ENCODE data around the gene CTIF. TPM values are rescaled to one million over a fixed set of nuclear protein-coding genes. Genes with fewer than 3 reads are reported as not detected.

The CTIF gene
- total and polyA plus RNA-seq, 4 donors = 10.6 to 26.7 (median 12.3) TPM

DNA sequence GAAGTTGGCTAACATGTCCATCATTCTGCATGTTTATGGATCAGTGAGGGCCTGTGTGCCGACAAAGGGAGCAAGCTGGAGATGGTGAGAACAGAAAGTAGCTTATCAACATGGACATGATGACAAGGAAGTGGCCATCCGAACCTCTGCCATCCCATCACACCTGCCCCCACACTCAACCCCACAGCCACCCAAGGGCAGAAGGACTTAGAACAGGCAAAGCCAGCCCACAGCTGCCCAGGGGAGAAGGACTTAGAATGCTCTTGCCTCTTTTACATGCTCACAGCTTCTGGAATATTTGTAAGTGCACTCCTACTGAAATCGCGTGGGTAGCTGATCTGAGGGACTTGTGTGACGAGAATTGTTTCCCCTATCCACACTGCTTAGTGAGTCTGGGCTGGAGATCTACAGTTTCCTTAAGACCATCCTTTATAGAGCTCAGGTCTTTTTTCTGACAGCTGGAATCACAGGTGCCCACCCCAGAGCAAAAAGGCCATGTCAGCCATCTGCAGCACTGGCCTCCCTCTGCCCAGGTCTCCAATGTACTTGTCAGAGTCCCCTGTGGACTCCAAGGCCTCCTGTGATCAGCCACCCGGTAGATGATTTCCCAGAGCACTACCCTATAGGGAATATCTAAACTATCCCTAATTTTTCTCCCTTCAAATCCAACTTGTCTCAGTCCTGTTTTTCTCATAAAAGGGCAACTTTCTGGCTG lies 257.8 kb downstream of the CTIF start:
- Histone ChIP-seq H3K4me1 (ENCODE audit: control insufficient read depth in 4 of 4, insufficient read depth in 4 of 4, low read length in 3 of 4) (peaks cover 1 to 11% (median 7%) of the 10 kb centered on the region in 4 donors), H3K4me3 (ENCODE audit: low read depth in 1 of 3, low read length in 3 of 3) (no peak overlapping the region), H3K36me3 (ENCODE audit: control insufficient read depth in 4 of 4, insufficient read depth in 3 of 4, low read depth in 1 of 4, low read length in 3 of 4) (peaks cover 0 to 8% (median 4%) of the 10 kb centered on the region in 4 donors), H3K9me3 (ENCODE audit: control insufficient read depth in 4 of 4, low read length in 3 of 4) (no peaks in the 10 kb centered on the region), H3K27me3 (ENCODE audit: control insufficient read depth in 4 of 4, insufficient read depth in 4 of 4, low read length in 3 of 4) (no peaks in the 10 kb centered on the region), H3K9ac (ENCODE audit: low read depth in 1 of 2, low read length in 2 of 2) (no peak overlapping the region), H3K27ac (ENCODE audit: low read depth in 1 of 2, low read length in 2 of 2) (no peak overlapping the region)
- TF ChIP-seq GABPA (IDR thresholded peaks at IDR 0.05 in 1 of 2, conservative IDR thresholded peaks at IDR 0.05 in 1 of 2) (no peak), HNF4G (IDR thresholded peaks at IDR 0.05) (no peak), RXRA (IDR thresholded peaks at IDR 0.05) (no peak), NR2F2 (IDR thresholded peaks at IDR 0.05) (no peak), FOXA1 (IDR thresholded peaks at IDR 0.05) (no peak), YY1 (IDR thresholded peaks at IDR 0.05) (no peak), HNF4A (conservative IDR thresholded peaks at IDR 0.05) (no peak)
- TF ChIP-seq, protein P1, sequence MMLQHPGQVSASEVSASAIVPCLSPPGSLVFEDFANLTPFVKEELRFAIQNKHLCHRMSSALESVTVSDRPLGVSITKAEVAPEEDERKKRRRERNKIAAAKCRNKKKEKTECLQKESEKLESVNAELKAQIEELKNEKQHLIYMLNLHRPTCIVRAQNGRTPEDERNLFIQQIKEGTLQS (IDR thresholded peaks at IDR 0.05) = no peak
- TF ChIP-seq, protein P2, sequence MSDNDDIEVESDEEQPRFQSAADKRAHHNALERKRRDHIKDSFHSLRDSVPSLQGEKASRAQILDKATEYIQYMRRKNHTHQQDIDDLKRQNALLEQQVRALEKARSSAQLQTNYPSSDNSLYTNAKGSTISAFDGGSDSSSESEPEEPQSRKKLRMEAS (IDR thresholded peaks at IDR 0.05) = no peak
- TF ChIP-seq, protein P3, sequence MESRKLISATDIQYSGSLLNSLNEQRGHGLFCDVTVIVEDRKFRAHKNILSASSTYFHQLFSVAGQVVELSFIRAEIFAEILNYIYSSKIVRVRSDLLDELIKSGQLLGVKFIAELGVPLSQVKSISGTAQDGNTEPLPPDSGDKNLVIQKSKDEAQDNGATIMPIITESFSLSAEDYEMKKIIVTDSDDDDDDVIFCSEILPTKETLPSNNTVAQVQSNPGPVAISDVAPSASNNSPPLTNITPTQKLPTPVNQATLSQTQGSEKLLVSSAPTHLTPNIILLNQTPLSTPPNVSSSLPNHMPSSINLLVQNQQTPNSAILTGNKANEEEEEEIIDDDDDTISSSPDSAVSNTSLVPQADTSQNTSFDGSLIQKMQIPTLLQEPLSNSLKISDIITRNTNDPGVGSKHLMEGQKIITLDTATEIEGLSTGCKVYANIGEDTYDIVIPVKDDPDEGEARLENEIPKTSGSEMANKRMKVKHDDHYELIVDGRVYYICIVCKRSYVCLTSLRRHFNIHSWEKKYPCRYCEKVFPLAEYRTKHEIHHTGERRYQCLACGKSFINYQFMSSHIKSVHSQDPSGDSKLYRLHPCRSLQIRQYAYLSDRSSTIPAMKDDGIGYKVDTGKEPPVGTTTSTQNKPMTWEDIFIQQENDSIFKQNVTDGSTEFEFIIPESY (IDR thresholded peaks at IDR 0.05) = no peak
- DNase-seq (ENCODE audit: low spot score) = no peak
- WGBS = 95% methylated on average over 6 of the region's 6 CpGs

DNA sequence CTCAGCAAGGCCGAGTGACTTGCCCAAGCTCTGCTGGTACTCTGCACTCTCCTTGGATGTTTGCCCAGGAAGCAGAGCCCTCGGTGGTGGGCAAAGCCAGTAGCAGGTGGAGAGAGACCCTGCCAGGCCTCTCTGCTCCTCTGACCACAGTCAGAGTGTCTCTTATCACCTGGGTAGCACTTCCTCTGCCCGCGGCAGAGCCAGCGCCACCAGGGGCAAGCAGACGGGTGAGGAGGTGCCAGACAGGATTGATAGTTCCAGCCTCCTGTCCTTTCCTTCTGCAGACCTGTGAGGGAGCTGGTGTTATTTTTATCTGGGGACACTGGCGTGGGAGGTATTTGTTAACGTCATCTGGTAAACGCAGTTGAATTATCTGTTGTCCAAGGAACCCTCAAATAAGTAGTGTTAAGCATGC lies 259.0 kb downstream of the CTIF start:
- DNase-seq (ENCODE audit: low spot score) = no peak
- no peak overlapping the region for H3K9ac ChIP-seq (ENCODE audit: low read depth in 1 of 2, low read length in 2 of 2)

More for the DNA sequence above, 259.0 kb downstream of the CTIF start:
- H3K4me3 ChIP-seq (ENCODE audit: low read depth in 1 of 3, low read length in 3 of 3) = no peak overlapping the region
- no peaks in the 10 kb centered on the region for H3K27me3 ChIP-seq (ENCODE audit: control insufficient read depth in 4 of 4, insufficient read depth in 4 of 4, low read length in 3 of 4)
- peaks cover 6 to 16% (median 12%) of the 10 kb centered on the region in 4 donors for H3K4me1 ChIP-seq (ENCODE audit: control insufficient read depth in 4 of 4, insufficient read depth in 4 of 4, low read length in 3 of 4)
- 82% methylated on average over 9 of the region's 9 CpGs for WGBS
- peaks cover 0 to 8% (median 4%) of the 10 kb centered on the region in 4 donors for H3K36me3 ChIP-seq (ENCODE audit: control insufficient read depth in 4 of 4, insufficient read depth in 3 of 4, low read depth in 1 of 4, low read length in 3 of 4)
- TF ChIP-seq, protein P4, sequence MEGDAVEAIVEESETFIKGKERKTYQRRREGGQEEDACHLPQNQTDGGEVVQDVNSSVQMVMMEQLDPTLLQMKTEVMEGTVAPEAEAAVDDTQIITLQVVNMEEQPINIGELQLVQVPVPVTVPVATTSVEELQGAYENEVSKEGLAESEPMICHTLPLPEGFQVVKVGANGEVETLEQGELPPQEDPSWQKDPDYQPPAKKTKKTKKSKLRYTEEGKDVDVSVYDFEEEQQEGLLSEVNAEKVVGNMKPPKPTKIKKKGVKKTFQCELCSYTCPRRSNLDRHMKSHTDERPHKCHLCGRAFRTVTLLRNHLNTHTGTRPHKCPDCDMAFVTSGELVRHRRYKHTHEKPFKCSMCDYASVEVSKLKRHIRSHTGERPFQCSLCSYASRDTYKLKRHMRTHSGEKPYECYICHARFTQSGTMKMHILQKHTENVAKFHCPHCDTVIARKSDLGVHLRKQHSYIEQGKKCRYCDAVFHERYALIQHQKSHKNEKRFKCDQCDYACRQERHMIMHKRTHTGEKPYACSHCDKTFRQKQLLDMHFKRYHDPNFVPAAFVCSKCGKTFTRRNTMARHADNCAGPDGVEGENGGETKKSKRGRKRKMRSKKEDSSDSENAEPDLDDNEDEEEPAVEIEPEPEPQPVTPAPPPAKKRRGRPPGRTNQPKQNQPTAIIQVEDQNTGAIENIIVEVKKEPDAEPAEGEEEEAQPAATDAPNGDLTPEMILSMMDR (IDR thresholded peaks at IDR 0.05; ENCODE audit: low read depth, low read length, missing input control) = no peak
- TF ChIP-seq, protein P1 (IDR thresholded peaks at IDR 0.05) = no peak
- TF ChIP-seq HNF4G (IDR thresholded peaks at IDR 0.05) (no peak), SP1 (IDR thresholded peaks at IDR 0.05) (no peak), EGR1 (IDR thresholded peaks at IDR 0.05; ENCODE audit: low read depth in 2 of 2) (no peak), RXRA (IDR thresholded peaks at IDR 0.05) (no peak), TAF1 (conservative IDR thresholded peaks at IDR 0.05) (no peak), FOXA1 (IDR thresholded peaks at IDR 0.05) (no peak), JUND (IDR thresholded peaks at IDR 0.05) (no peak), NR2F2 (IDR thresholded peaks at IDR 0.05) (no peak), YY1 (IDR thresholded peaks at IDR 0.05) (no peak), HNF4A (conservative IDR thresholded peaks at IDR 0.05) (no peak), RAD21 (IDR thresholded peaks at IDR 0.05) (no peak)
- TF ChIP-seq, protein P2 (IDR thresholded peaks at IDR 0.05) = no peak
- TF ChIP-seq, protein P5, sequence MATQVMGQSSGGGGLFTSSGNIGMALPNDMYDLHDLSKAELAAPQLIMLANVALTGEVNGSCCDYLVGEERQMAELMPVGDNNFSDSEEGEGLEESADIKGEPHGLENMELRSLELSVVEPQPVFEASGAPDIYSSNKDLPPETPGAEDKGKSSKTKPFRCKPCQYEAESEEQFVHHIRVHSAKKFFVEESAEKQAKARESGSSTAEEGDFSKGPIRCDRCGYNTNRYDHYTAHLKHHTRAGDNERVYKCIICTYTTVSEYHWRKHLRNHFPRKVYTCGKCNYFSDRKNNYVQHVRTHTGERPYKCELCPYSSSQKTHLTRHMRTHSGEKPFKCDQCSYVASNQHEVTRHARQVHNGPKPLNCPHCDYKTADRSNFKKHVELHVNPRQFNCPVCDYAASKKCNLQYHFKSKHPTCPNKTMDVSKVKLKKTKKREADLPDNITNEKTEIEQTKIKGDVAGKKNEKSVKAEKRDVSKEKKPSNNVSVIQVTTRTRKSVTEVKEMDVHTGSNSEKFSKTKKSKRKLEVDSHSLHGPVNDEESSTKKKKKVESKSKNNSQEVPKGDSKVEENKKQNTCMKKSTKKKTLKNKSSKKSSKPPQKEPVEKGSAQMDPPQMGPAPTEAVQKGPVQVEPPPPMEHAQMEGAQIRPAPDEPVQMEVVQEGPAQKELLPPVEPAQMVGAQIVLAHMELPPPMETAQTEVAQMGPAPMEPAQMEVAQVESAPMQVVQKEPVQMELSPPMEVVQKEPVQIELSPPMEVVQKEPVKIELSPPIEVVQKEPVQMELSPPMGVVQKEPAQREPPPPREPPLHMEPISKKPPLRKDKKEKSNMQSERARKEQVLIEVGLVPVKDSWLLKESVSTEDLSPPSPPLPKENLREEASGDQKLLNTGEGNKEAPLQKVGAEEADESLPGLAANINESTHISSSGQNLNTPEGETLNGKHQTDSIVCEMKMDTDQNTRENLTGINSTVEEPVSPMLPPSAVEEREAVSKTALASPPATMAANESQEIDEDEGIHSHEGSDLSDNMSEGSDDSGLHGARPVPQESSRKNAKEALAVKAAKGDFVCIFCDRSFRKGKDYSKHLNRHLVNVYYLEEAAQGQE (IDR thresholded peaks at IDR 0.05) = no peak
- H3K9me3 ChIP-seq (ENCODE audit: control insufficient read depth in 4 of 4, low read length in 3 of 4) = no peaks in the 10 kb centered on the region
- no peak overlapping the region for H3K27ac ChIP-seq (ENCODE audit: low read depth in 1 of 2, low read length in 2 of 2)

Data from liver (tissue), 9 donors.